HepG2 (cell line): Measurements from ENCODE around the gene SRSF1. TPM values are rescaled to one million over a fixed set of nuclear protein-coding genes. Genes with fewer than 3 reads are reported as not detected.

Experiments
- FOSL2 ChIP-seq: sonication (generic); formaldehyde crosslinking; IDR thresholded peaks from 2 replicates; pipeline ENCODE4 v1.4.0; 2020; ENCODE audit warnings: missing genetic modification reagents
- HNF4A ChIP-seq: sonication (generic); formaldehyde crosslinking; IDR thresholded peaks from 2 replicates; pipeline ENCODE4 v1.4.0; 2020; ENCODE audit warnings: missing genetic modification reagents
- ISX ChIP-seq: sonication (generic); formaldehyde crosslinking; conservative IDR thresholded peaks from 2 replicates; pipeline ENCODE4 v1.5.0; 2020; ENCODE audit warnings: missing genetic modification reagents
- KAT2B ChIP-seq: fragments of 150-350 bp; IDR thresholded peaks from 2 replicates; pipeline ENCODE4 v1.6.1; 2014; ENCODE audit warnings: low read depth, low read length, borderline replicate concordance
- KDM1A ChIP-seq: IDR thresholded peaks from 2 replicates; pipeline ENCODE4 v1.6.1; 2016; ENCODE audit warnings: missing compliant biosample characterization
- KDM5B ChIP-seq: sonication (generic); formaldehyde crosslinking; IDR thresholded peaks from 2 replicates; pipeline ENCODE4 v1.4.0; 2020; ENCODE audit warnings: missing genetic modification reagents, mild to moderate bottlenecking, borderline replicate concordance
- MTA3 ChIP-seq: sonication (generic); formaldehyde crosslinking; IDR thresholded peaks from 2 replicates; pipeline ENCODE4 v1.4.0; 2020; ENCODE audit warnings: missing genetic modification reagents
- NRL ChIP-seq: sonication (generic); formaldehyde crosslinking; IDR thresholded peaks from 2 replicates; pipeline ENCODE4 v1.5.0; 2020; ENCODE audit warnings: missing genetic modification reagents, mild to moderate bottlenecking, moderate library complexity, borderline replicate concordance
- PLRG1 ChIP-seq: fragments of 450-650 bp; conservative IDR thresholded peaks from 2 replicates; pipeline ENCODE4 v1.6.1; 2016
- POGZ ChIP-seq: sonication (generic); formaldehyde crosslinking; IDR thresholded peaks from 2 replicates; pipeline ENCODE4 v1.4.0; 2020; ENCODE audit warnings: mild to moderate bottlenecking, missing genetic modification reagents
- ZNF292 ChIP-seq: sonication (generic); formaldehyde crosslinking; IDR thresholded peaks from 2 replicates; pipeline ENCODE4 v1.8.1; 2022; ENCODE audit warnings: mild to moderate bottlenecking, low read depth, missing genetic modification reagents, borderline replicate concordance
- ZNF546 ChIP-seq: sonication (generic); formaldehyde crosslinking; conservative IDR thresholded peaks from 2 replicates; pipeline ENCODE4 v1.8.1; 2023; ENCODE audit warnings: mild to moderate bottlenecking, missing genetic modification reagents
- ZNF598 ChIP-seq: sonication (generic); formaldehyde crosslinking; IDR thresholded peaks from 2 replicates; pipeline ENCODE4 v1.5.1; 2020; ENCODE audit warnings: mild to moderate bottlenecking, missing genetic modification reagents, borderline replicate concordance
- ZNF614 ChIP-seq: IDR thresholded peaks from 2 replicates; pipeline ENCODE4 v1.6.1; 2018; ENCODE audit warnings: missing biosample characterization, missing genetic modification reagents, inconsistent platforms, borderline replicate concordance
- ZNF75D ChIP-seq: sonication (generic); formaldehyde crosslinking; IDR thresholded peaks from 2 replicates; pipeline ENCODE4 v1.8.1; 2023; ENCODE audit warnings: missing genetic modification reagents, mild to moderate bottlenecking, borderline replicate concordance
- polyA plus RNA-seq, 8 experiments: library from polyadenylated mRNA; depleted of rRNA in 3 of 8; stranded (reverse) in 7 of 8; unstranded in 1 of 8; fragments of >200 nt; fragmentation: Illumina TruSeq in 4 of 8; extraction: Trizol in 4 of 8; gene quantifications; 2 replicates each; pipeline versions ENCODE4 v1.2.1 to v1.2.3, GENCODE V29; 2011 to 2016; ENCODE audit warnings: low read depth in 4 of 8, missing spikeins in 1 of 8, mixed read lengths in 1 of 8; ENCODE audit not compliant: insufficient read depth in 1 of 8
- total RNA-seq, 5 experiments: library from RNA; depleted of rRNA; stranded (reverse); fragments of >200 nt; fragmentation: Illumina TruSeq; extraction: Trizol; gene quantifications; 2 replicates each; pipeline ENCODE4 v1.2.3, GENCODE V29; 2016; ENCODE audit warnings: low read depth in 1 of 5
- TF ChIP-seq, protein P1 (sequence below): sonication (generic); formaldehyde crosslinking; IDR thresholded peaks from 2 replicates; pipeline ENCODE4 v1.5.0; 2020; ENCODE audit warnings: mild to moderate bottlenecking, missing genetic modification reagents
- TF ChIP-seq, protein P2 (sequence below): sonication (generic); formaldehyde crosslinking; IDR thresholded peaks from 2 replicates; pipeline ENCODE4 v1.8.1; 2023; ENCODE audit warnings: missing genetic modification reagents, inconsistent platforms, borderline replicate concordance
- TF ChIP-seq, protein P3 (sequence below): sonication (generic); formaldehyde crosslinking; IDR thresholded peaks from 2 replicates; pipeline ENCODE4 v1.4.0; 2020; ENCODE audit warnings: missing genetic modification reagents

The SRSF1 gene
- total and polyA plus RNA-seq, 2 of the 13 experiments (the other 11 are each of a cell fraction or from before 2014, with no cell fraction given) = 142 to 445 TPM

DNA sequence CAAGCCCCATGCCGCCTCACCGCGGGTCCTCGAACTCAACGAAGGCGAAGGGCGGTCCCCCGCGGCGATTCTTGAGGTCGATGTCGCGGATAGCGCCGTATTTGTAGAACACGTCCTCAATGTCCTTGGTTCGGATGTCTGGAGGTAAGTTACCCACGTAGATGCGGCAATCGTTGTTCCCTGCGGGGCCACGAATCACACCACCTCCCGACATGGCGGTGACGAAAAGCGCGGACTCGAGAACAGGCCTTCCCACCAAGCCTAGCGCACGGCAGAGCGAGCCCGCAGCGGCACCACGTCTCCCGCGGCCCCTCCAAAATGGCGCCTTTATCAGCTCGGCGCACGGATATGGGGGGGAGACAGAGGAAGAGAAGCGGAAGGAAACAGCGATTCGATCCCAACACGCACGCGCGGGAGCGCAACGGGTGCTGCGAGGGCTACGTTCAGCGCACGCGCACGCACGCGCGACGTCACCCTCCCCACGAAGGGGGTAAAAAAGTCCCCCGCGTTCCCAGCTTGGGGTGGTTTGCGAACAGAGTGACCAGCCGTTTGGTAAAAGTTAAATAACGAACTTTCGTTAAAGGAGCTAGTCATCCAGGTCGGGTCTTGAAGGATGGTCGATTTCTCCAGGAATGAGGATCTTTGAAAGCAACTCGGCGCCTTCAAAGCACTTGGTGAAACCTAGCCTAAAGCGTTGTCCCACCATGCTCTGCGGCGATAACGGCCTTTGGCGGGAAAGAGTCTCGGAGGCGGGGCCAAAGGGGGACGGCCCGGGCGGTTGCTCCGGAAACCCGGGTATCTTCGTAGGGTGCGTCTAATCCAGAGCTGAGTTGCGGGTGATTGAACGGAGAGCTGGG, at the start of gene SRSF1 (continued):
- TF ChIP-seq, protein P1, sequence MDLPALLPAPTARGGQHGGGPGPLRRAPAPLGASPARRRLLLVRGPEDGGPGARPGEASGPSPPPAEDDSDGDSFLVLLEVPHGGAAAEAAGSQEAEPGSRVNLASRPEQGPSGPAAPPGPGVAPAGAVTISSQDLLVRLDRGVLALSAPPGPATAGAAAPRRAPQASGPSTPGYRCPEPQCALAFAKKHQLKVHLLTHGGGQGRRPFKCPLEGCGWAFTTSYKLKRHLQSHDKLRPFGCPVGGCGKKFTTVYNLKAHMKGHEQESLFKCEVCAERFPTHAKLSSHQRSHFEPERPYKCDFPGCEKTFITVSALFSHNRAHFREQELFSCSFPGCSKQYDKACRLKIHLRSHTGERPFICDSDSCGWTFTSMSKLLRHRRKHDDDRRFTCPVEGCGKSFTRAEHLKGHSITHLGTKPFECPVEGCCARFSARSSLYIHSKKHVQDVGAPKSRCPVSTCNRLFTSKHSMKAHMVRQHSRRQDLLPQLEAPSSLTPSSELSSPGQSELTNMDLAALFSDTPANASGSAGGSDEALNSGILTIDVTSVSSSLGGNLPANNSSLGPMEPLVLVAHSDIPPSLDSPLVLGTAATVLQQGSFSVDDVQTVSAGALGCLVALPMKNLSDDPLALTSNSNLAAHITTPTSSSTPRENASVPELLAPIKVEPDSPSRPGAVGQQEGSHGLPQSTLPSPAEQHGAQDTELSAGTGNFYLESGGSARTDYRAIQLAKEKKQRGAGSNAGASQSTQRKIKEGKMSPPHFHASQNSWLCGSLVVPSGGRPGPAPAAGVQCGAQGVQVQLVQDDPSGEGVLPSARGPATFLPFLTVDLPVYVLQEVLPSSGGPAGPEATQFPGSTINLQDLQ (CRISPR knock-in tag) = no peak
- TF ChIP-seq KDM5B (CRISPR knock-in tag) = peak; percentile 96
- TF ChIP-seq ZNF598 (CRISPR knock-in tag) = peak; percentile 88; the same call in 1 of the 2 replicates
- no peak; the same call in none of the 2 replicates for TF ChIP-seq ZNF292 (CRISPR knock-in tag)
- TF ChIP-seq MTA3 (CRISPR knock-in tag) = no peak
- no peak for TF ChIP-seq KAT2B
- TF ChIP-seq, protein P2, sequence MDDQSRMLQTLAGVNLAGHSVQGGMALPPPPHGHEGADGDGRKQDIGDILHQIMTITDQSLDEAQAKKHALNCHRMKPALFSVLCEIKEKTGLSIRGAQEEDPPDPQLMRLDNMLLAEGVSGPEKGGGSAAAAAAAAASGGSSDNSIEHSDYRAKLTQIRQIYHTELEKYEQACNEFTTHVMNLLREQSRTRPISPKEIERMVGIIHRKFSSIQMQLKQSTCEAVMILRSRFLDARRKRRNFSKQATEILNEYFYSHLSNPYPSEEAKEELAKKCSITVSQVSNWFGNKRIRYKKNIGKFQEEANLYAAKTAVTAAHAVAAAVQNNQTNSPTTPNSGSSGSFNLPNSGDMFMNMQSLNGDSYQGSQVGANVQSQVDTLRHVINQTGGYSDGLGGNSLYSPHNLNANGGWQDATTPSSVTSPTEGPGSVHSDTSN (CRISPR knock-in tag) = peak; percentile 28; the same call in 1 of the 2 replicates
- peak; percentile 24; the same call in 1 of the 2 replicates for TF ChIP-seq KDM1A (CRISPR knock-in tag)
- no peak for TF ChIP-seq ZNF75D (CRISPR knock-in tag)
- peak; percentile 59 for TF ChIP-seq NRL
- TF ChIP-seq HNF4A (CRISPR knock-in tag) = peak; percentile 44
- TF ChIP-seq PLRG1 = no peak
- TF ChIP-seq, protein P3, sequence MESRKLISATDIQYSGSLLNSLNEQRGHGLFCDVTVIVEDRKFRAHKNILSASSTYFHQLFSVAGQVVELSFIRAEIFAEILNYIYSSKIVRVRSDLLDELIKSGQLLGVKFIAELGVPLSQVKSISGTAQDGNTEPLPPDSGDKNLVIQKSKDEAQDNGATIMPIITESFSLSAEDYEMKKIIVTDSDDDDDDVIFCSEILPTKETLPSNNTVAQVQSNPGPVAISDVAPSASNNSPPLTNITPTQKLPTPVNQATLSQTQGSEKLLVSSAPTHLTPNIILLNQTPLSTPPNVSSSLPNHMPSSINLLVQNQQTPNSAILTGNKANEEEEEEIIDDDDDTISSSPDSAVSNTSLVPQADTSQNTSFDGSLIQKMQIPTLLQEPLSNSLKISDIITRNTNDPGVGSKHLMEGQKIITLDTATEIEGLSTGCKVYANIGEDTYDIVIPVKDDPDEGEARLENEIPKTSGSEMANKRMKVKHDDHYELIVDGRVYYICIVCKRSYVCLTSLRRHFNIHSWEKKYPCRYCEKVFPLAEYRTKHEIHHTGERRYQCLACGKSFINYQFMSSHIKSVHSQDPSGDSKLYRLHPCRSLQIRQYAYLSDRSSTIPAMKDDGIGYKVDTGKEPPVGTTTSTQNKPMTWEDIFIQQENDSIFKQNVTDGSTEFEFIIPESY (CRISPR knock-in tag) = peak; percentile 44
- TF ChIP-seq POGZ (CRISPR knock-in tag) = peak; percentile 97
- no peak for TF ChIP-seq ISX (CRISPR knock-in tag)
- TF ChIP-seq ZNF614 (CRISPR knock-in tag) = peak; percentile 72
- peak; percentile 24; the same call in 1 of the 2 replicates for TF ChIP-seq ZNF546 (CRISPR knock-in tag)
- TF ChIP-seq FOSL2 (CRISPR knock-in tag) = peak; percentile 36; the same call in 1 of the 2 replicates
